HG03135 (cell line): ENCODE results near the gene ARHGDIG.
"Not testable (repeated sequence)": the region's sequence is repeated elsewhere in the genome, so short reads cannot be mapped to it uniquely, and the experiment has no call there.

Experiments used
- ATAC-seq: cut with Tn5 transposase; IDR thresholded peaks from one replicate; pipeline ENCODE4 v1.9.1; 2021; ENCODE audit warnings: mild to moderate bottlenecking, moderate library complexity; ENCODE audit not compliant: unreplicated experiment

ARHGDIG gene

DNA sequence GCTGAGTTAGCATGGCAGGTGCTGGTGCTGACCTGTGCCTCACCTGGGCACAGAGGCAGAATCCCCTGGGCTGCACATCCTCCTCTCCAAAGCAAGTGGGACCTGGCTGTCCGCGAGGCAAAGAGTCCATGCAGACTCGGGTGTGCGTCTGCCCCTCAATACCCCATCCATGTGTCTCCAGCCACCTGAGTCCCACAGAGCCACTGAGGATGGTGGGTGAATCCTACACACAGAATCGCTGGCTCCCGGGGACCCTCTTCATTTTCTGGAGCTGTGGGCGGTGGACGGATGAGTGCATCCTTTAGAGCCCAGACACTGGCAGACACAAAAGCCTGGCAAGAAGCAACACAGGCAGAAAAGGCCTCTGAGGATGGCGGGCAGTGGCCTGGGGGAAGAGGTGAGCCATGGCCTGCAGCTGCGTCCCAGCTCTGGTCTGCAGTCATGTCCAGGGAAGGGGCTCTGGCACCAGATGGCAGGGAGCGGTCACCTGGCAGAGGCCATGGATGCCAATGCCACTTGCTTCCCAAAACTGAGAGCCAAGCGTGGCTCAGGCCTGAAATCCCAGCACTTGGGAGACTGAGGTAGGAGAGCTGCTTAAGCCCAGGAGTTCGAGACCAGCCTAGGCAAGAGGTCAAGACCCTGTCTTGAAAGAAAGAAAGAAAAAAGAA is 42.2 kb downstream of the ARHGDIG start:
- ATAC-seq, result no peak

GRCh38 chr16:324201-324450 is 43.7 kb downstream of the ARHGDIG start:
- ATAC-seq, result no peak

- ATAC-seq, result no peak
These were observed 44.3 kb downstream of the ARHGDIG start for GRCh38 chr16:324451-325334.

DNA sequence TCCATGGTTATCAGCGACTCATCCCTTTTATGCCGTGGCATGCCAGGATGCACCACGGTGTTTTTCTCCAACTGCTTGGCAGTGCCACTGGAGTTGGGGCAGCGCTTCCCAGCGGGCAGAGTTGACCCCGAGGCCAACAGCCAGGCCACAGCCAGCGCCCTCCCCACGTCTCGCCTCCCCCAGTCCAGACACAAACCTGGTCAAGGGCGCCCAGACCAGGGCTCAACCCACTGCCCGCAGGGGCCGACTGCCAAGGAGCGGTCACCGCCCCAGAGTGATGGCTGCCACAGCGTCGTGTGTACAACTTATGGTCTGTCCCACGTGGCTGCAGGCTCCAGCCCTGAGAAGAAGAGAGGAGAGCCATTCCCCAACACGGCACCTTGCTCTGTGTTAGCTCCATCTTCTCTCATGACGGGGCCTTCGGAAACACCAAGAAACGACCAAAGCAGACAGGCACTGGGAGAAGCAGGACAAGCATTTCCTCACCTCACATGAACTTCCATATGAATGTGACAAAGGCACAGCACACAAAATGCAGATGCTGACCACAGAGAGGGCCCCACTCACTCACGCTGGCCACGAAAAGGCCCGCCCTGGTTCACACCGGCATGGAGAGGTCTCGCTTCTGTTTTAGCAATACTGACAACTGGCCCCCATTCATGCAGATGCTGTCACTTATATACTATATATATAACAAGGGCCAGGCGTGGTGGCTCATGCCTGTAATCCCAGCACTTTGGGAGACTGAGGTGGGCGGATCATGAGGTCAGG is 45.2 kb downstream of the ARHGDIG start:
- ATAC-seq, result no peak

DNA sequence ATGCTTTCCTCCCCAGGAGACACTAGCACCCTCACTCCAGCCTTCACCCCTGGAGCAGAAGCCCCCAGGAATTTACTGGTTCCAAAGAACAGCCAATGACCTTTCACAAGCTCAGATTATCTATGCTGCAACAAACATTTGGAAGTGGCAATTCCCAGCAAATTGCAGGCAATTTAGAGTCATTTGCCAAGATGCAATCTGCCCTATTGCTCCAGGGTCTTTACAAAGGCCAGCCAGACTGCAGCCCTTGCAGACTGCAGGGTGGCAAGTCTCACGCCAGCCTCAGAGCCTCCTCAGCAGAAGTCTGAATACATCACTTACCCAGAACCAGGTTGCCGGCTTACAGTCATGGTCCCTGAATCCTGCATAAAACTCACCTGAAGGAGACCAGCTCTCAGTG is 50.4 kb downstream of the ARHGDIG start:
- ATAC-seq, result no peak

DNA sequence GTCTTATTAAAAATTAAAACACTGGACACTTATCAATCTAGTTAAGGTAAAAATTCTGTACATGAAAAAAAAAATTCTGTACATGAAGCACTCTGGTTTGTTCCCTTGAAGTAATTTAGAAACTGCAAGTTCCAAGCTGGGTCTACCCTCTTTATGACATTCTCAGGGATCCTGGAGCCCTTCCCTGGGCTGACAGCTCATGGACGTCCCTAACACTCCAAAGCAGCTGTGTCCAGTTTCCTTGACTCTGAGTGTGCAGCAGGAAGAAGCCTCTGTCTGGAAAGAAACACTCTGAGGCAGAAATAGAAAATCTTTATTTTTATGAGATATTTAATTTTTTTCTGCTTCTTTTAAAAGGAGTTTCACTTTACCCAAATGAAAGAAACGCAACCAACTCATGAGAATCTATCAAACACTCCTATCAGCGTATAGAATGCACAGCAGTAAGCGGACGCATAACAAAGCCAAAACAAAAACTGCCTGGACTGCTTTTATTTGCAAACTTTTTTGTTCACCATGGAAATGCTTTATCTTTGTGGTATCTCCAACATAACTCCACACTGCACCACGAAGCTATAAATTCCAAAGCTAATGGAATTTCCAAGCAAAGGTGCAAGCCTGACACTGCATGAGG is 50.9 kb downstream of the ARHGDIG start:
- not testable (repeated sequence) for ATAC-seq
